Spleen (tissue), 7 donors: ENCODE results near the gene PNCK.

Source experiments
- CTCF ChIP-seq, 11 experiments: fragments of 200-600 bp in 7 of 11; fragments of 450-650 bp in 4 of 11; sonication (generic) in 4 of 11; IDR thresholded peaks in 8 of 11; conservative IDR thresholded peaks in 3 of 11; 1 replicate in 7 of 11; 2 replicates in 4 of 11; pipeline versions ENCODE4 v1.4.0 to v1.8.0; 2016 to 2021; ENCODE audit warnings: antibody characterized with exemption in 11 of 11, inconsistent platforms in 4 of 11, mild to moderate bottlenecking in 1 of 11
- POLR2AphosphoS5 ChIP-seq, 3 donors: sonication (generic); formaldehyde crosslinking; IDR thresholded peaks; one replicate each; pipeline ENCODE4 v1.5.1; 2017; ENCODE audit warnings: antibody characterized with exemption in 3 of 3
- donor health status: DM: no; HTN: no; CAD: no; lungs with moderate emphysema.
- donor health status: DM: no; HTN: no; CAD: no.
- donor health status: DM: no; HTN: no; CAD: no.

DNA sequence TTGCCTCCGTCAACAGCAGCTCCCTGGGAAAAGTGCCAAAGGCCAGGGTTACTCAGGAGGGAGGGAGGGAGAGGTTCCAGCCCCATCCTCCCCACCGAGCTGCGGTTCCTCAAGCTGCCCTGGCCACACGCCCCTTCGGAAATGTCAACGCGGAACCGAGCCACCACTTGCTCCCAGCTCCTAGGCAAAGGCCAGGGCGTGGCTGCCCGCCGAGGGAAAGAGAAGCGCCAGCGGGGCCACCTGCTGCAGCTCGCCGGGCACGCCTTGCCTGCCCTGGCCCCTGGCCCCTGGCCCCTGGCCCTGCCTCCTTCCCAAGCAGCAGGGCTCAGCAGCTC lies 29.4 kb upstream of the PNCK start:
- no peak for TF ChIP-seq CTCF (IDR thresholded peaks at IDR 0.05 in 8 of 11, conservative IDR thresholded peaks at IDR 0.05 in 3 of 11)
- TF ChIP-seq POLR2AphosphoS5 (IDR thresholded peaks at IDR 0.05): peak in 1 of 3 donors; percentile 44
